Gastrocnemius medialis (tissue), 4 donors: ENCODE measurements around the gene MEGF9. TPM values are rescaled to one million over a fixed set of nuclear protein-coding genes. Genes with fewer than 3 reads are reported as not detected.

Source experiments
- ATAC-seq, 2 donors: fragments of 150-250 bp; one replicate each; pipeline ENCODE4 v1.9.1; 2016
- DNase-seq, 2 donors: peaks; one replicate each; pipeline ENCODE4 v3.0.0-alpha.2; 2019
- H3K27ac ChIP-seq, 4 donors: fragments of 200-600 bp; sonication (generic); 1 replicate in 1 of 4; 2 replicates in 3 of 4; pipeline ENCODE4 v1.5.1; 2016 to 2018; ENCODE audit warnings: mild to moderate bottlenecking in 2 of 4, moderate library complexity in 1 of 4
- H3K27me3 ChIP-seq, 3 donors: fragments of 200-600 bp; sonication (generic) in 2 of 3; 1 replicate in 1 of 3; 2 replicates in 2 of 3; pipeline versions ENCODE4 v1.5.1 to v1.6.0; 2016 to 2019; ENCODE audit warnings: mild to moderate bottlenecking in 1 of 3, moderate library complexity in 1 of 3
- H3K36me3 ChIP-seq, 2 donors: fragments of 200-600 bp; sonication (generic) in 1 of 2; one replicate each; pipeline ENCODE4 v1.5.1; 2017 to 2018
- H3K4me1 ChIP-seq, 2 donors: fragments of 200-600 bp; sonication (generic) in 1 of 2; one replicate each; pipeline ENCODE4 v1.5.1; 2016 to 2017; ENCODE audit warnings: mild to moderate bottlenecking in 2 of 2
- H3K4me3 ChIP-seq, 4 donors: fragments of 200-600 bp; sonication (generic) in 3 of 4; 1 replicate in 1 of 4; 2 replicates in 3 of 4; pipeline ENCODE4 v1.5.1; 2016 to 2019; ENCODE audit warnings: mild to moderate bottlenecking in 2 of 4
- H3K9me3 ChIP-seq, 3 donors: fragments of 200-600 bp; sonication (generic) in 2 of 3; 1 replicate in 1 of 3; 2 replicates in 2 of 3; pipeline ENCODE4 v1.5.1; 2016 to 2019
- POLR2A ChIP-seq, 2 donors: fragments of 450-650 bp; IDR thresholded peaks; one replicate each; pipeline ENCODE4 v1.6.1; 2017; ENCODE audit warnings: antibody characterized with exemption in 2 of 2, mild to moderate bottlenecking in 2 of 2, moderate library complexity in 2 of 2
- in situ Hi-C, 4 donors: fragments of 200-750 bp; cut with MboI; loops; one replicate each; pipeline versions ENCODE4 v1.15.0 to v1.8.0; 2017; ENCODE audit warnings: low sequenced_read_pairs in 4 of 4
- intact Hi-C: fragments of 100-400 bp; cut with DNase I; formaldehyde crosslinking; loops from one replicate; pipeline ENCODE4 v1.15.1; 2023; ENCODE audit warnings: low total_unique reads
- total RNA-seq, 4 donors: library from RNA; depleted of rRNA; stranded (reverse); fragments of >200 nt; gene quantifications; one replicate each; pipeline versions ENCODE4 v1.1.0 to v1.2.3, GENCODE V29; 2016
- TF ChIP-seq, protein P1 (sequence below), 5 experiments: fragments of 450-650 bp in 3 of 5; fragments of 200-600 bp in 2 of 5; sonication (generic) in 2 of 5; IDR thresholded peaks in 4 of 5; conservative IDR thresholded peaks in 1 of 5; 1 replicate in 4 of 5; 2 replicates in 1 of 5; pipeline ENCODE4 v1.5.1; 2016 to 2019; ENCODE audit warnings: antibody characterized with exemption in 5 of 5, mild to moderate bottlenecking in 3 of 5, moderate library complexity in 3 of 5

The MEGF9 gene
- total RNA-seq, 4 donors from 2014 or later: 6.3 to 15.3 (median 13.5) TPM

GRCh38 chr9:120574473-120574872 is 139.8 kb downstream of the MEGF9 start:
- Histone ChIP-seq H3K36me3 (peaks cover 0 to 14% of the 10 kb centered on the region in 2 donors), H3K27me3 (no peaks in the 10 kb centered on the region), H3K4me3 (no peak overlapping the region), H3K27ac (peak overlapping the region in 1 of 4 donors; percentile 0), H3K4me1 (peaks cover 40 to 43% of the 10 kb centered on the region in 2 donors), H3K9me3 (no peaks in the 10 kb centered on the region)
- in situ Hi-C loops: no loop called here
- no peak for TF ChIP-seq POLR2A (IDR thresholded peaks at IDR 0.05)
- TF ChIP-seq, protein P1, sequence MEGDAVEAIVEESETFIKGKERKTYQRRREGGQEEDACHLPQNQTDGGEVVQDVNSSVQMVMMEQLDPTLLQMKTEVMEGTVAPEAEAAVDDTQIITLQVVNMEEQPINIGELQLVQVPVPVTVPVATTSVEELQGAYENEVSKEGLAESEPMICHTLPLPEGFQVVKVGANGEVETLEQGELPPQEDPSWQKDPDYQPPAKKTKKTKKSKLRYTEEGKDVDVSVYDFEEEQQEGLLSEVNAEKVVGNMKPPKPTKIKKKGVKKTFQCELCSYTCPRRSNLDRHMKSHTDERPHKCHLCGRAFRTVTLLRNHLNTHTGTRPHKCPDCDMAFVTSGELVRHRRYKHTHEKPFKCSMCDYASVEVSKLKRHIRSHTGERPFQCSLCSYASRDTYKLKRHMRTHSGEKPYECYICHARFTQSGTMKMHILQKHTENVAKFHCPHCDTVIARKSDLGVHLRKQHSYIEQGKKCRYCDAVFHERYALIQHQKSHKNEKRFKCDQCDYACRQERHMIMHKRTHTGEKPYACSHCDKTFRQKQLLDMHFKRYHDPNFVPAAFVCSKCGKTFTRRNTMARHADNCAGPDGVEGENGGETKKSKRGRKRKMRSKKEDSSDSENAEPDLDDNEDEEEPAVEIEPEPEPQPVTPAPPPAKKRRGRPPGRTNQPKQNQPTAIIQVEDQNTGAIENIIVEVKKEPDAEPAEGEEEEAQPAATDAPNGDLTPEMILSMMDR (IDR thresholded peaks at IDR 0.05 in 4 of 5, conservative IDR thresholded peaks at IDR 0.05 in 1 of 5): no peak
- intact Hi-C loops: no loop called here
- DNase-seq (no peak), ATAC-seq (no peak)

DNA sequence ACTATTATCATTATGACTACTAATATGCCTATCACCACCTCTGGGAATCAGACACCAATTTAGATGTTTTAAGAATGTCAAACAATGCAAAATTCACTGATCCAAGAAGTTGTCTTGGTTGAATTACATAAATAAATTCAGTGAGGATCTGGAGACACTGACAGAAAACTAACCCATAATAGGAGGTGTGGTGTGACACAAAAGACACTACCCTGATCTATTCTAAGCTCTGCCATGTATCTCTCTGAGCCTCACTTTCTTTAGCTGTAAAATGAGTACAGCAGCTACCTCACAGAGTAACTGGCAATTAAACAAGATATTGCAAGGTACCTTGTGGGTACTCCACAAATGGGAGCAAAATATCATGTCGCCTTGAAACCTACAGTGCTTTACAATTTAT is 141.8 kb downstream of the MEGF9 start:
- Histone ChIP-seq H3K36me3 (peaks cover 0 to 34% of the 10 kb centered on the region in 2 donors), H3K27ac (peak overlapping the region; percentile 76 to 87 (median 84))
- ATAC-seq: no peak

DNA sequence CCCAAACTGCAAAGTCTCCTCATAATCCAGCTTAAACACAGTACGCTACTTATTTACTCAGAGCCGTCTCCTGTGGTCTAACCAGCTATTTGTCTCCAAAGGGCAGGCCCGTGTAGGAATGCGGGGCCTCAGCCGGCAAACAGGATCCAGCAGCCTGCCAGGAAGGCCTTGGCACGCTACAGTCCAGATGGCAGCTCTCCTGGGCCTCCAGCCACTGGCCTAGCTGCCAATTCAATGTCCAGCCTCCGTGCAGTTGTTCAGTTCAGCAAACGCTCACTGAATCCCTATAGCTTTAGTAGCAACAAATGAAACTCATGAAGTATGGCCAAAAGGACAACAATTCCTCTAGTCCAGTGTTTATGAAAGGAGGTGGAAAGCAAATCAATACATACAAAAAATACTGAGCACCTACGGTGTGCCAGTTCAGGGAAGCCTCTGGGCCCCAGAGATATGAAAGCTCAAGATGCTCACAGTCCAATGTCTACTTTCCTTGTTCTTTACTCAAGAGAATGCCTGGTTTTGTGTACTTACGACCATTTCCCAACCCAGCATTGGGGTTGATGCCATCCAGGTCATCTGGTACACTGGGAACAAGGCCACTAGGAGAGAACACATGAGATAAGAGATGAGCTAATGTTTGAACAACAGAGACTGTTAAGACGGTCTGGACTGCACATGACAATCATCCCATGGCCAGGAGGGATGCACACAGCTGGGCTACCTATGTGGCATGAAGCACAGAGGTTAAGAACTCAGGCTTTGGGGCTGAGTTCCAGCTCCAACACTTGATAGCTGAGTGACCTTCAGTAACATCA is 142.6 kb downstream of the MEGF9 start:
- in situ Hi-C loops (no loop called here), intact Hi-C loops (no loop called here)
- Histone ChIP-seq H3K4me3 (no peak overlapping the region), H3K4me1 (peaks cover 29 to 31% of the 10 kb centered on the region in 2 donors), H3K27me3 (no peaks in the 10 kb centered on the region), H3K27ac (peak overlapping the region; percentile 76 to 87 (median 84)), H3K9me3 (no peaks in the 10 kb centered on the region), H3K36me3 (peaks cover 0 to 42% of the 10 kb centered on the region in 2 donors)
- TF ChIP-seq POLR2A (IDR thresholded peaks at IDR 0.05): no peak
- TF ChIP-seq, protein P1 (IDR thresholded peaks at IDR 0.05 in 4 of 5, conservative IDR thresholded peaks at IDR 0.05 in 1 of 5): no peak
- peak; percentile 63 to 84 for DNase-seq
- ATAC-seq: peak; percentile 92 to 93

More for the DNA sequence above, 141.8 kb downstream of the MEGF9 start:
- Histone ChIP-seq H3K27me3 (no peaks in the 10 kb centered on the region), H3K4me1 (peaks cover 29 to 31% of the 10 kb centered on the region in 2 donors), H3K9me3 (no peaks in the 10 kb centered on the region), H3K4me3 (no peak overlapping the region)
- intact Hi-C loops (no loop called here), in situ Hi-C loops (no loop called here)
- DNase-seq: no peak
- no peak for TF ChIP-seq POLR2A (IDR thresholded peaks at IDR 0.05)
- TF ChIP-seq, protein P1 (IDR thresholded peaks at IDR 0.05 in 4 of 5, conservative IDR thresholded peaks at IDR 0.05 in 1 of 5): no peak

DNA sequence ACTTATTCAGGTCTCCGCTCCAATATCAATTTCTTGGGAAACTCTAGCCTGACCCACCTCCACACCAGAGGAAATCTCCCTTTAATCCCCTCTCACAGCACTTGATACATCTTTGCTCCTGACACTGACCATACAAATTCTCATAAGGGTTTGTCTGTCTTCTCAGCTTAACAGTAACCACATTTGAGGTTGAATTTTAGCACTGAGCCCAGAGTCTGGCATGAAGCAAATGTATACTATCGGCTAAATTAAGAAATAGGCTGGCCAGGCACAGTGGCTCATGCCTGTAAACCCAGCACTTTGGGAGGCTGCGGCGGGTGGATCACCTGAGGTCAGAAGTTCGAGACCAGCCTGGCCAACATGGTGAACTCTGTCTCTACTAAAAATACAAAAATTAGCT is 144.0 kb downstream of the MEGF9 start:
- Histone ChIP-seq H3K36me3 (peaks cover 0 to 52% of the 10 kb centered on the region in 2 donors), H3K4me3 (no peak overlapping the region), H3K27me3 (no peaks in the 10 kb centered on the region), H3K9me3 (no peaks in the 10 kb centered on the region), H3K27ac (peak overlapping the region; percentile 76 to 87 (median 84)), H3K4me1 (peaks cover 29 to 31% of the 10 kb centered on the region in 2 donors)
- TF ChIP-seq, protein P1 (IDR thresholded peaks at IDR 0.05 in 4 of 5, conservative IDR thresholded peaks at IDR 0.05 in 1 of 5): no peak
- no peak for TF ChIP-seq POLR2A (IDR thresholded peaks at IDR 0.05)
- in situ Hi-C loops (no loop called here), intact Hi-C loops (no loop called here)
- DNase-seq (no peak), ATAC-seq (no peak)
